HEK293T (cell line): ENCODE results near the gene RRAGC.

Experiments used
- BHLHE40 ChIP-seq: fragments of 450-650 bp; IDR thresholded peaks from 2 replicates; pipeline ENCODE4 v1.6.1; 2016; ENCODE audit warnings: mild to moderate bottlenecking, moderate library complexity, borderline replicate concordance
- ELF4 ChIP-seq: fragments of 450-650 bp; IDR thresholded peaks from 2 replicates; pipeline ENCODE4 v1.6.1; 2017; ENCODE audit warnings: antibody characterized with exemption
- FOXA1 ChIP-seq: fragments of 450-650 bp; IDR thresholded peaks from 2 replicates; pipeline ENCODE4 v1.6.1; 2016; ENCODE audit warnings: mild to moderate bottlenecking
- FOXK2 ChIP-seq: fragments of 450-650 bp; IDR thresholded peaks from 2 replicates; pipeline ENCODE4 v1.6.1; 2016; ENCODE audit warnings: mild to moderate bottlenecking
- HDGF ChIP-seq: fragments of 450-650 bp; IDR thresholded peaks from 2 replicates; pipeline ENCODE4 v1.6.1; 2017; ENCODE audit warnings: antibody characterized with exemption, borderline replicate concordance
- L3MBTL2 ChIP-seq: fragments of 450-650 bp; conservative IDR thresholded peaks from 2 replicates; pipeline ENCODE4 v1.6.1; 2016; ENCODE audit warnings: mild to moderate bottlenecking
- LEF1 ChIP-seq: fragments of 450-650 bp; IDR thresholded peaks from 2 replicates; pipeline ENCODE4 v1.6.1; 2017; ENCODE audit warnings: mild to moderate bottlenecking, borderline replicate concordance
- SP1 ChIP-seq: fragments of 450-650 bp; IDR thresholded peaks from 2 replicates; pipeline ENCODE4 v1.6.1; 2017
- TARDBP ChIP-seq: fragments of 450-650 bp; IDR thresholded peaks from 2 replicates; pipeline ENCODE4 v1.6.1; 2016
- ZNF384 ChIP-seq: fragments of 450-650 bp; IDR thresholded peaks from 2 replicates; pipeline ENCODE4 v1.6.1; 2016

- TF ChIP-seq LEF1 (no peak), SP1 (no peak), BHLHE40 (no peak), ELF4 (no peak), HDGF (no peak), FOXA1 (no peak), FOXK2 (no peak), L3MBTL2 (no peak), TARDBP (no peak), ZNF384 (no peak)
These were observed 29.1 kb upstream of the RRAGC start for GRCh38 chr1:38888423-38889333.
